PC-3 (cell line): ENCODE data around the gene KRTAP5-11.
"Not testable (repeated sequence)": the region's sequence is repeated elsewhere in the genome, so short reads cannot be mapped to it uniquely, and the experiment has no call there.

Experiments used
- EZH2 ChIP-seq: fragments of 300-600 bp; sonication (generic); IDR thresholded peaks from one replicate; pipeline ENCODE4 v1.6.1; 2017; ENCODE audit warnings: antibody characterized with exemption, mild to moderate bottlenecking, low read length; ENCODE audit not compliant: unreplicated experiment
- TF ChIP-seq, protein P1 (sequence below): fragments of 300-600 bp; sonication (generic); conservative IDR thresholded peaks from 2 replicates; pipeline ENCODE4 v1.5.1; 2017; ENCODE audit warnings: antibody characterized with exemption, low read depth, mild to moderate bottlenecking, low read length

DNA sequence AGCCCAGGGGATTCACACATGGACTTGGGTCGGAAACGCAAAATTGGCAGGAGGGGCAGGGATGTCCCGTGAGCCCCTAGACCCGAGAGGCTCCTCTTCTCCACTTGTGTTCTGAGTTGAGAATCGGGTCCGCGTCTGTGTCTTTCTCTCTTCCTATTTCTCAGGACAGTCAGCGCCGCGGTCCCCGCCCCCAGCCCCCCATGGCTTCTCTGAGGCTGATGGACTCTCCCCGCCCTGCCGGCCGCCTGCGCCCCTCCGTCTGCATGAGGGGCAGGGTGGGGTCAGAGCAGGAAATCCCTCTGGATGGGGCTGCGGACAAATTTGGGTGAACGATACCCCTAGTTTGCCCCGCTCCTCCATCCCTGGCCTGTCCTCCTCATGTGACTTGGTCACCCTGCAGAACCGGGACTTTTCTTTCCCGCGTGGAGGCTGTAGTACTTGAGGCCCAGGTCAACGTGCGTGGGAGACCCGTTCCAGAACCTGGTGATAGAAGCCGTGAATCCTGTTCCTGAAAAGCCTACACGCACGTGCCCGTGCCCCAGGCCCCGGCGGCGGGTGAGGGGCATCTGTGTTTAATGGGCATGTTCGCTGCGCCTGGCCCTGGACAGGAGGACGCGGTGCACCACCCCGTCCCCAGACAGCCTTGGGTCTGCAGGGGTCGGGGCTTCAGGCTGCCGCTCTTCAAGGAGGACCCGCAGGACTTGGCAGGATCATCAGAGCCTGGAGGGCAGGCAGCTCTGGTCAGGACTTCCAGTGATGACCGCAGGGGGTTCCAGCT lies 5.8 kb downstream of the KRTAP5-11 start:
- TF ChIP-seq, protein P1, sequence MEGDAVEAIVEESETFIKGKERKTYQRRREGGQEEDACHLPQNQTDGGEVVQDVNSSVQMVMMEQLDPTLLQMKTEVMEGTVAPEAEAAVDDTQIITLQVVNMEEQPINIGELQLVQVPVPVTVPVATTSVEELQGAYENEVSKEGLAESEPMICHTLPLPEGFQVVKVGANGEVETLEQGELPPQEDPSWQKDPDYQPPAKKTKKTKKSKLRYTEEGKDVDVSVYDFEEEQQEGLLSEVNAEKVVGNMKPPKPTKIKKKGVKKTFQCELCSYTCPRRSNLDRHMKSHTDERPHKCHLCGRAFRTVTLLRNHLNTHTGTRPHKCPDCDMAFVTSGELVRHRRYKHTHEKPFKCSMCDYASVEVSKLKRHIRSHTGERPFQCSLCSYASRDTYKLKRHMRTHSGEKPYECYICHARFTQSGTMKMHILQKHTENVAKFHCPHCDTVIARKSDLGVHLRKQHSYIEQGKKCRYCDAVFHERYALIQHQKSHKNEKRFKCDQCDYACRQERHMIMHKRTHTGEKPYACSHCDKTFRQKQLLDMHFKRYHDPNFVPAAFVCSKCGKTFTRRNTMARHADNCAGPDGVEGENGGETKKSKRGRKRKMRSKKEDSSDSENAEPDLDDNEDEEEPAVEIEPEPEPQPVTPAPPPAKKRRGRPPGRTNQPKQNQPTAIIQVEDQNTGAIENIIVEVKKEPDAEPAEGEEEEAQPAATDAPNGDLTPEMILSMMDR: not testable (repeated sequence)
- not testable (repeated sequence) for TF ChIP-seq EZH2
